GM12878 (cell line): ENCODE measurements around the gene POLR1A. TPM values are rescaled to one million over a fixed set of nuclear protein-coding genes. Genes with fewer than 3 reads are reported as not detected.

Experiments used
- ATAC-seq: fragments of 200-7000 bp; cut with Tn5 transposase; 3 replicates; pipeline ENCODE4 v1.9.1; 2020; ENCODE audit warnings: mild to moderate bottlenecking, moderate library complexity
- BruUV-seq: library from RNA; stranded (reverse); fragments of 400-500 nt; replicated peaks from 2 replicates; lab custom pipeline; 2021; lab: Mats Ljungman, UMichigan
- CTCF ChIA-PET: fragments of 300-600 bp; sonication (Branson Sonifier 250); formaldehyde crosslinking; extraction: SDS; loops from one replicate; lab custom pipeline; 2021; ENCODE audit warnings: inconsistent platforms; lab: Yijun Ruan, JAX
- POLR2A ChIA-PET: fragments of 350-600 bp; formaldehyde crosslinking; extraction: SDS; loops from one replicate; lab custom pipeline; 2021; ENCODE audit warnings: inconsistent platforms; lab: Charles Lee
- RAD21 ChIA-PET: fragments of 300-600 bp; sonication (Branson Sonifier 250); formaldehyde crosslinking; loops from one replicate; lab custom pipeline; 2023; ENCODE audit warnings: antibody characterized with exemption; ENCODE audit not compliant: unreplicated experiment; lab: Charles Lee
- SMC1A ChIA-PET: fragments of 300-600 bp; sonication (Branson Sonifier 250); formaldehyde crosslinking; loops from one replicate; lab custom pipeline; 2023; ENCODE audit not compliant: unreplicated experiment, uncharacterized antibody; lab: Charles Lee
- DNase-seq: peaks from one replicate; pipeline ENCODE4 v3.0.0-alpha.2; 2011; ENCODE audit warnings: low read depth, low spot score
- FAIRE-seq: peaks from 3 replicates; lab custom pipeline; 2011; peaks lifted over from hg19 to GRCh38; lab: Jason Lieb, UNC
- H2AFZ ChIP-seq: 2 replicates; pipeline ENCODE4 v1.6.0; 2011; ENCODE audit warnings: low read depth, low read length, control low read depth; ENCODE audit not compliant: control insufficient read depth
- H3K27ac ChIP-seq: 2 replicates; pipeline ENCODE4 v1.5.1; 2011; ENCODE audit warnings: control low read depth; ENCODE audit not compliant: control insufficient read depth, insufficient read depth
- H3K27me3 ChIP-seq, 2 experiments: replicated peaks in 1 of 2; 2 replicates each; pipeline versions ENCODE4 v1.6.0 to v1.6.1; 2011; ENCODE audit warnings: low read length in 1 of 2; ENCODE audit not compliant: control insufficient read depth in 2 of 2, insufficient read depth in 2 of 2
- H3K36me3 ChIP-seq, 2 experiments: 2 replicates each; pipeline ENCODE4 v1.5.1; 2011; ENCODE audit warnings: low read length in 1 of 2; ENCODE audit not compliant: control insufficient read depth in 2 of 2, insufficient read depth in 2 of 2
- H3K4me1 ChIP-seq: 2 replicates; pipeline ENCODE4 v1.6.1; 2011; ENCODE audit warnings: mild to moderate bottlenecking, low read length, moderate library complexity, mixed read lengths; ENCODE audit not compliant: control insufficient read depth, insufficient read depth
- H3K4me2 ChIP-seq: 2 replicates; pipeline ENCODE4 v1.6.0; 2011; ENCODE audit warnings: control low read depth; ENCODE audit not compliant: control insufficient read depth, insufficient read depth
- H3K4me3 ChIP-seq: fragments of 200-600 bp; sonication (generic); 2 replicates; pipeline ENCODE4 v1.5.1; 2016
- H3K79me2 ChIP-seq: 2 replicates; pipeline ENCODE4 v1.6.0; 2011; ENCODE audit warnings: low read length; ENCODE audit not compliant: control insufficient read depth, insufficient read depth
- H3K9ac ChIP-seq: 2 replicates; pipeline ENCODE4 v1.8.0; 2011; ENCODE audit warnings: low read length, control low read depth, mixed read lengths; ENCODE audit not compliant: control insufficient read depth, insufficient read depth
- H3K9me3 ChIP-seq: replicated peaks from 3 replicates; pipeline ENCODE4 v1.5.1; 2011; ENCODE audit warnings: mild to moderate bottlenecking, low read length; ENCODE audit not compliant: control insufficient read depth, insufficient read depth
- H4K20me1 ChIP-seq: 2 replicates; pipeline ENCODE4 v1.6.0; 2011; ENCODE audit not compliant: control insufficient read depth, insufficient read depth
- CHD1 ChIP-seq: IDR thresholded peaks from 2 replicates; pipeline ENCODE4 v1.6.1; 2012; ENCODE audit warnings: low read depth, low read length, improper control_type of control experiment
- CREB1 ChIP-seq: IDR thresholded peaks from 2 replicates; pipeline ENCODE4 v1.6.1; 2012; ENCODE audit warnings: low read depth, mild to moderate bottlenecking, inconsistent platforms
- ETV6 ChIP-seq, 2 experiments: fragments of 450-650 bp in 1 of 2; IDR thresholded peaks in 1 of 2; conservative IDR thresholded peaks in 1 of 2; 2 replicates each; pipeline ENCODE4 v1.6.1; 2014; ENCODE audit warnings: antibody characterized with exemption in 1 of 2, borderline replicate concordance in 1 of 2, low read depth in 1 of 2, mild to moderate bottlenecking in 1 of 2, moderate library complexity in 1 of 2
- EZH2 ChIP-seq: IDR thresholded peaks from 2 replicates; pipeline ENCODE4 v1.6.1; 2012; ENCODE audit warnings: low read depth, mild to moderate bottlenecking, control low read depth, inconsistent platforms, low read length, borderline replicate concordance; ENCODE audit not compliant: control insufficient read depth
- NFIC ChIP-seq: IDR thresholded peaks from 2 replicates; pipeline ENCODE4 v1.6.1; 2012; ENCODE audit warnings: low read depth, mild to moderate bottlenecking, inconsistent platforms, low read length, moderate library complexity
- ZBTB33 ChIP-seq: fragments of 450-650 bp; IDR thresholded peaks from 2 replicates; pipeline ENCODE4 v1.6.1; 2017; ENCODE audit warnings: mild to moderate bottlenecking
- ZNF24 ChIP-seq: fragments of 450-650 bp; IDR thresholded peaks from 2 replicates; pipeline ENCODE4 v1.6.1; 2017; ENCODE audit warnings: antibody characterized with exemption, mild to moderate bottlenecking
- whole genome bisulfite sequencing: methylation state at CpG from one replicate; pipeline ENCODE4 v1.1.6; 2016; ENCODE audit warnings: low lambda C conversion rate; ENCODE audit not compliant: insufficient replicate concordance, insufficient coverage; ENCODE audit errors: missing lambda C conversion rate; 5-methylcytosine and 5-hydroxymethylcytosine counted together
- in situ Hi-C: fragments of 300-500 bp; cut with MboI; formaldehyde crosslinking; loops from 9 replicates; pipeline ENCODE4 v1.14.3; 2018; ENCODE audit warnings: mixed read lengths
- intact Hi-C: fragments of 100-400 bp; cut with micrococcal nuclease; formaldehyde crosslinking; loops from one replicate; pipeline ENCODE4 v1.14.2; 2022; ENCODE audit not compliant: unreplicated experiment
- polyA plus RNA-seq, 11 experiments: library from polyadenylated mRNA; depleted of rRNA in 4 of 11; unstranded in 6 of 11; stranded (reverse) in 5 of 11; fragments of >200 nt; fragmentation: Nextera tagmentation in 4 of 11; fragmentation: Illumina TruSeq in 1 of 11; extraction: Ambion mirVana in 4 of 11; extraction: Trizol in 1 of 11; gene quantifications; 1 replicate in 1 of 11; 2 replicates in 10 of 11; pipeline versions ENCODE4 v1.2.1 to v1.2.3, GENCODE V29; 2011 to 2016; ENCODE audit warnings: inconsistent platforms in 2 of 11, missing spikeins in 2 of 11, low read depth in 1 of 11
- total RNA-seq, 4 experiments: library from RNA; depleted of rRNA in 3 of 4; stranded (reverse); fragments of >200 nt in 3 of 4; fragmentation: Illumina TruSeq in 1 of 4; extraction: Trizol in 1 of 4; gene quantifications; 2 replicates each; pipeline versions ENCODE4 v1.2.1 to v1.2.3, GENCODE V29; 2013 to 2021
- TF ChIP-seq, protein P1 (sequence below): IDR thresholded peaks from 2 replicates; pipeline ENCODE4 v1.6.1; 2011; ENCODE audit warnings: mild to moderate bottlenecking, low read depth, low read length, moderate library complexity; ENCODE audit not compliant: insufficient replicate concordance
- TF ChIP-seq, protein P2 (sequence below): IDR thresholded peaks from 2 replicates; pipeline ENCODE4 v1.6.1; 2012; ENCODE audit warnings: low read depth, low read length, improper control_type of control experiment
- TF ChIP-seq, protein P3 (sequence below): fragments of 450-650 bp; IDR thresholded peaks from 2 replicates; pipeline ENCODE4 v1.6.1; 2018; ENCODE audit warnings: borderline replicate concordance, mild to moderate bottlenecking; ENCODE audit not compliant: partially characterized antibody
- TF ChIP-seq, protein P4 (sequence below): IDR thresholded peaks from 2 replicates; pipeline ENCODE4 v1.6.1; 2011; ENCODE audit warnings: borderline replicate concordance, low read depth, mild to moderate bottlenecking, moderate library complexity, mixed read lengths, low read length; ENCODE audit not compliant: insufficient read depth; ENCODE audit errors: extremely low read length

The POLR1A gene
- total and polyA plus RNA-seq, 10 of the 15 experiments (the other 5 are each of a cell fraction or from before 2014, with no cell fraction given) = 2.1 to 53.9 (median 17.8) TPM

GRCh38 chr2:86039178-86039962, 66.3 kb downstream of the POLR1A start:
- Histone ChIP-seq H2AFZ (no peak overlapping the region), H3K9ac (no peak overlapping the region), H3K9me3 (no peaks in the 10 kb centered on the region), H4K20me1 (no peaks in the 10 kb centered on the region), H3K27me3 (no peaks in the 10 kb centered on the region), H3K79me2 (no peaks in the 10 kb centered on the region), H3K4me3 (no peak overlapping the region), H3K4me2 (no peak overlapping the region), H3K36me3 (peaks cover 28 to 39% of the 10 kb centered on the region in 2 experiments), H3K27ac (no peak overlapping the region), H3K4me1 (peaks cover 37% of the 10 kb centered on the region)
- ATAC-seq = no peak
- DNase-seq = no peak
- intact Hi-C loops (no loop called here), in situ Hi-C loops (no loop called here)
- FAIRE-seq = no peak
- WGBS = 98% methylated on average over 9 of the region's 9 CpGs
- ChIA-PET RAD21 (interaction anchor here (0.7 to 1.4 kb wide), 4 partner anchors 29 to 151 kb away, joined by 3 read pairs; no protein-coding TSS in a partner anchor), POLR2A (no interaction called here), SMC1A (interaction anchor here (0.6 to 4.5 kb wide), 4 partner anchors 128 to 218 kb away, joined by 3 to 108 read pairs (median 4); partner anchors contain the start of gene ST3GAL5), CTCF (interaction anchor here (1.4 to 6.8 kb wide), 3 partner anchors 17 to 150 kb away, joined by 3 to 75 read pairs (median 5); partner anchors contain the start of gene ST3GAL5)
- BruUV-seq = no TSS peak
- no peak for TF ChIP-seq CREB1
- TF ChIP-seq, protein P1, sequence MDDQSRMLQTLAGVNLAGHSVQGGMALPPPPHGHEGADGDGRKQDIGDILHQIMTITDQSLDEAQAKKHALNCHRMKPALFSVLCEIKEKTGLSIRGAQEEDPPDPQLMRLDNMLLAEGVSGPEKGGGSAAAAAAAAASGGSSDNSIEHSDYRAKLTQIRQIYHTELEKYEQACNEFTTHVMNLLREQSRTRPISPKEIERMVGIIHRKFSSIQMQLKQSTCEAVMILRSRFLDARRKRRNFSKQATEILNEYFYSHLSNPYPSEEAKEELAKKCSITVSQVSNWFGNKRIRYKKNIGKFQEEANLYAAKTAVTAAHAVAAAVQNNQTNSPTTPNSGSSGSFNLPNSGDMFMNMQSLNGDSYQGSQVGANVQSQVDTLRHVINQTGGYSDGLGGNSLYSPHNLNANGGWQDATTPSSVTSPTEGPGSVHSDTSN = no peak
- TF ChIP-seq, protein P2, sequence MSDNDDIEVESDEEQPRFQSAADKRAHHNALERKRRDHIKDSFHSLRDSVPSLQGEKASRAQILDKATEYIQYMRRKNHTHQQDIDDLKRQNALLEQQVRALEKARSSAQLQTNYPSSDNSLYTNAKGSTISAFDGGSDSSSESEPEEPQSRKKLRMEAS = no peak
- TF ChIP-seq NFIC = no peak
- no peak for TF ChIP-seq ZNF24
- TF ChIP-seq, protein P3, sequence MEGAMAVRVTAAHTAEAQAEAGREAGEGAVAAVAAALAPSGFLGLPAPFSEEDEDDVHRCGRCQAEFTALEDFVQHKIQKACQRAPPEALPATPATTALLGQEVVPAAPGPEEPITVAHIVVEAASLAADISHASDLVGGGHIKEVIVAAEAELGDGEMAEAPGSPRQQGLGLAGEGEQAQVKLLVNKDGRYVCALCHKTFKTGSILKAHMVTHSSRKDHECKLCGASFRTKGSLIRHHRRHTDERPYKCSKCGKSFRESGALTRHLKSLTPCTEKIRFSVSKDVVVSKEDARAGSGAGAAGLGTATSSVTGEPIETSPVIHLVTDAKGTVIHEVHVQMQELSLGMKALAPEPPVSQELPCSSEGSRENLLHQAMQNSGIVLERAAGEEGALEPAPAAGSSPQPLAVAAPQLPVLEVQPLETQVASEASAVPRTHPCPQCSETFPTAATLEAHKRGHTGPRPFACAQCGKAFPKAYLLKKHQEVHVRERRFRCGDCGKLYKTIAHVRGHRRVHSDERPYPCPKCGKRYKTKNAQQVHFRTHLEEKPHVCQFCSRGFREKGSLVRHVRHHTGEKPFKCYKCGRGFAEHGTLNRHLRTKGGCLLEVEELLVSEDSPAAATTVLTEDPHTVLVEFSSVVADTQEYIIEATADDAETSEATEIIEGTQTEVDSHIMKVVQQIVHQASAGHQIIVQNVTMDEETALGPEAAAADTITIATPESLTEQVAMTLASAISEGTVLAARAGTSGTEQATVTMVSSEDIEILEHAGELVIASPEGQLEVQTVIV = no peak
- no peak for TF ChIP-seq ZBTB33
- TF ChIP-seq EZH2 = no peak
- TF ChIP-seq CHD1 = no peak
- TF ChIP-seq, protein P4, sequence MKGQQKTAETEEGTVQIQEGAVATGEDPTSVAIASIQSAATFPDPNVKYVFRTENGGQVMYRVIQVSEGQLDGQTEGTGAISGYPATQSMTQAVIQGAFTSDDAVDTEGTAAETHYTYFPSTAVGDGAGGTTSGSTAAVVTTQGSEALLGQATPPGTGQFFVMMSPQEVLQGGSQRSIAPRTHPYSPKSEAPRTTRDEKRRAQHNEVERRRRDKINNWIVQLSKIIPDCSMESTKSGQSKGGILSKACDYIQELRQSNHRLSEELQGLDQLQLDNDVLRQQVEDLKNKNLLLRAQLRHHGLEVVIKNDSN = no peak
- TF ChIP-seq ETV6 (conservative IDR thresholded peaks at IDR 0.05 in 1 of 2, IDR thresholded peaks at IDR 0.05 in 1 of 2; ENCODE audit: borderline replicate concordance in 1 of 2, low read depth in 1 of 2) = no peak
